Measurements from ENCODE around the gene OLA1.

The OLA1 gene

DNA sequence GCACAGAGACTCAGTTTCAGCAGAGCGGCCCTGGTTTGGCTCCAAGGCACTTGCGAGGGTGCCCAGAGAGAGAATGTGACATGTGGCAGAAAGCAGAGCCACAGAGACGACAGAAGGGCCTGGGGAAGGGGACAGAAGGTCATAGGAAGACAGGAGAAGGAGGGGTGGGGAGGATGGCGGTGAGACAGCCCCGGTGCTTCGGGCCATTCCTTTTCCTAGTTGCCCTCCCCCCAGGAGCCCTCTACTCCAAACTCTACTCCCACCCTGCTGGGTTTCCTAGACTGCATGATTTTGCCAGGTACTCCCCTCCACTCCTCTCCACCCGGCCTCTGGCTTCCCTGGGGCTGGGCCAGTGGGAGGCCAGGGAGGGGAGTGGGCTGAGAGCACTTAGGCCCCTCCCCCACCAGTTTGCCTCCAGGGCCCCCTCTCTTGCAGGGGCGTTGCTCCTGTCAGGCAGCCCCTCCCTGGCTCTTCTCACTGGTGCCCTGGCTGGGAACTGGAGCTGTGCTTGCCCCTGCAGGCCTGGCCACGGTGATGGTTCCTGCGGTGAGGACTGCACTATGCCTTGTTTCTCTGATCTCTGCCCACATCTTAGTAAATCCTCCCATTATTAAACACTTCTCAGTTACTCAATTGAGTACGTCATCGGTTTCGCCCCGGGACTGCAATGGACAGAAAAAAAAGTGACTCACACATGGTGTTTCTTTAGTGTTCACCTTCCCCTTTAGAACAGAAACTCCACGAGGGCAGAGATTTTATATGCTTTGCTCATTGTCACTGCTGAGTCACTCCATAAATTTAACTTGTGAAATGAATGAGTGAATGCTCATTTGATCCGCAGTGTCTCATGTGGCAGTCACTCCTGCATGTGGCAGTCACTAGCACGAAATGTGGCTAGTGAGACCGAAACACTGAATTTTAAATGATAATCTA is 224.5 kb downstream of the OLA1 start:
- no peak overlapping the region for H3K9ac ChIP-seq (ENCODE audit: low read length)
- no peak overlapping the region for H3K4me2 ChIP-seq (ENCODE audit: low read depth, low read length, poor library complexity, severe bottlenecking)
- H2AFZ ChIP-seq (ENCODE audit: low read depth, low read length, severe bottlenecking): no peak overlapping the region
- H3K9me2 ChIP-seq (replicated peaks; ENCODE audit: insufficient read depth, low read length): no peaks in the 10 kb centered on the region
- no peak overlapping the region for H3K4me3 ChIP-seq (ENCODE audit: insufficient read depth, low read length, poor library complexity, severe bottlenecking)
- H3K27me3 ChIP-seq (ENCODE audit: low read length): no peaks in the 10 kb centered on the region
- H4K20me1 ChIP-seq (ENCODE audit: low read depth, low read length): no peaks in the 10 kb centered on the region
- H3K79me2 ChIP-seq (ENCODE audit: insufficient read depth, low read length): no peaks in the 10 kb centered on the region
- no peaks in the 10 kb centered on the region for H3K36me3 ChIP-seq (ENCODE audit: low read length)
- no peak for TF ChIP-seq EZH2phosphoT487 (conservative IDR thresholded peaks at IDR 0.05; ENCODE audit: low read length)
- TF ChIP-seq, protein P1, sequence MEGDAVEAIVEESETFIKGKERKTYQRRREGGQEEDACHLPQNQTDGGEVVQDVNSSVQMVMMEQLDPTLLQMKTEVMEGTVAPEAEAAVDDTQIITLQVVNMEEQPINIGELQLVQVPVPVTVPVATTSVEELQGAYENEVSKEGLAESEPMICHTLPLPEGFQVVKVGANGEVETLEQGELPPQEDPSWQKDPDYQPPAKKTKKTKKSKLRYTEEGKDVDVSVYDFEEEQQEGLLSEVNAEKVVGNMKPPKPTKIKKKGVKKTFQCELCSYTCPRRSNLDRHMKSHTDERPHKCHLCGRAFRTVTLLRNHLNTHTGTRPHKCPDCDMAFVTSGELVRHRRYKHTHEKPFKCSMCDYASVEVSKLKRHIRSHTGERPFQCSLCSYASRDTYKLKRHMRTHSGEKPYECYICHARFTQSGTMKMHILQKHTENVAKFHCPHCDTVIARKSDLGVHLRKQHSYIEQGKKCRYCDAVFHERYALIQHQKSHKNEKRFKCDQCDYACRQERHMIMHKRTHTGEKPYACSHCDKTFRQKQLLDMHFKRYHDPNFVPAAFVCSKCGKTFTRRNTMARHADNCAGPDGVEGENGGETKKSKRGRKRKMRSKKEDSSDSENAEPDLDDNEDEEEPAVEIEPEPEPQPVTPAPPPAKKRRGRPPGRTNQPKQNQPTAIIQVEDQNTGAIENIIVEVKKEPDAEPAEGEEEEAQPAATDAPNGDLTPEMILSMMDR (IDR thresholded peaks at IDR 0.05; ENCODE audit: insufficient read depth, low read length, poor library complexity, severe bottlenecking): no peak
- H3K9me3 ChIP-seq (ENCODE audit: insufficient read depth, low read length): no peaks in the 10 kb centered on the region
- no peaks in the 10 kb centered on the region for H3F3A ChIP-seq (ENCODE audit: insufficient read depth)
- H3K27ac ChIP-seq (ENCODE audit: low read depth, low read length): no peak overlapping the region
